CD14-positive monocyte (primary cell): ENCODE data around the gene MBP. TPM values are rescaled to one million over a fixed set of nuclear protein-coding genes. Genes with fewer than 3 reads are reported as not detected.

Experiments used
- DNase-seq, 3 donors: peaks; one replicate each; pipeline ENCODE4 v3.0.0-alpha.2; 2011 to 2022
- H2AFZ ChIP-seq: 2 replicates; pipeline ENCODE4 v1.6.0; 2012; ENCODE audit warnings: mild to moderate bottlenecking, low read depth, low read length, inconsistent platforms; ENCODE audit not compliant: insufficient read depth, poor library complexity, severe bottlenecking
- H3K27ac ChIP-seq, 2 donors: 1 replicate in 1 of 2; 2 replicates in 1 of 2; pipeline ENCODE4 v1.5.1; 2012 to 2013; ENCODE audit warnings: low read length in 2 of 2, control low read depth in 1 of 2, inconsistent platforms in 1 of 2, low read depth in 1 of 2, mild to moderate bottlenecking in 1 of 2
- H3K27me3 ChIP-seq, 2 donors: one replicate each; pipeline versions ENCODE4 v1.6.0 to v1.6.1; 2011 to 2013; ENCODE audit warnings: low read length in 2 of 2; ENCODE audit not compliant: control insufficient read depth in 2 of 2, insufficient read depth in 2 of 2
- H3K36me3 ChIP-seq, 2 donors: replicated peaks in 1 of 2; 1 replicate in 1 of 2; 2 replicates in 1 of 2; pipeline versions ENCODE4 v1.5.1 to v1.6.1; 2012 to 2013; ENCODE audit warnings: low read length in 2 of 2, control low read depth in 1 of 2, inconsistent platforms in 1 of 2, mild to moderate bottlenecking in 1 of 2; ENCODE audit not compliant: insufficient read depth in 2 of 2, control insufficient read depth in 1 of 2
- H3K4me1 ChIP-seq, 2 donors: 1 replicate in 1 of 2; 2 replicates in 1 of 2; pipeline versions ENCODE4 v1.5.1 to v1.6.1; 2012 to 2013; ENCODE audit warnings: low read length in 2 of 2, control low read depth in 1 of 2, inconsistent platforms in 1 of 2, mild to moderate bottlenecking in 1 of 2, moderate library complexity in 1 of 2; ENCODE audit not compliant: insufficient read depth in 2 of 2, control insufficient read depth in 1 of 2
- H3K4me2 ChIP-seq: replicated peaks from 2 replicates; pipeline ENCODE3; 2012; ENCODE audit warnings: low read length, moderate library complexity, mild to moderate bottlenecking; ENCODE audit not compliant: poor library complexity, severe bottlenecking; ENCODE audit errors: extremely low read depth
- H3K4me3 ChIP-seq, 3 experiments: fragments of 200-600 bp in 1 of 3; sonication (generic) in 1 of 3; replicated peaks in 1 of 3; 1 replicate in 2 of 3; 2 replicates in 1 of 3; pipeline ENCODE4 v1.5.1; 2011 to 2013; ENCODE audit warnings: low read length in 3 of 3, mild to moderate bottlenecking in 3 of 3, control low read depth in 2 of 3, low read depth in 2 of 3, inconsistent platforms in 1 of 3, moderate library complexity in 1 of 3
- H3K79me2 ChIP-seq: 2 replicates; pipeline ENCODE4 v1.6.0; 2012; ENCODE audit warnings: mild to moderate bottlenecking, control low read depth, inconsistent platforms, low read length, moderate library complexity; ENCODE audit not compliant: insufficient read depth
- H3K9ac ChIP-seq: 2 replicates; pipeline ENCODE4 v1.6.0; 2017; ENCODE audit warnings: low read length, mild to moderate bottlenecking; ENCODE audit not compliant: insufficient read depth, poor library complexity, severe bottlenecking
- H3K9me3 ChIP-seq, 2 donors: replicated peaks in 1 of 2; 1 replicate in 1 of 2; 2 replicates in 1 of 2; pipeline versions ENCODE4 v1.5.1 to v1.6.1; 2012 to 2013; ENCODE audit warnings: low read length in 2 of 2, control low read depth in 1 of 2; ENCODE audit not compliant: control insufficient read depth in 1 of 2, insufficient read depth in 1 of 2
- H4K20me1 ChIP-seq: 2 replicates; pipeline ENCODE4 v1.6.0; 2012; ENCODE audit warnings: mild to moderate bottlenecking, low read length, control low read depth, moderate library complexity; ENCODE audit not compliant: insufficient read depth
- H3K27ac Mint-ChIP-seq, 7 donors: one replicate each; pipeline ENCODE4 v1.8.0; 2020; ENCODE audit warnings: mild to moderate bottlenecking in 7 of 7, mixed read lengths in 7 of 7, moderate library complexity in 6 of 7, inconsistent platforms in 2 of 7
- H3K27me3 Mint-ChIP-seq, 3 donors: one replicate each; pipeline ENCODE4 v1.8.0; 2021 to 2022; ENCODE audit warnings: low read depth in 3 of 3, mild to moderate bottlenecking in 3 of 3, mixed read lengths in 3 of 3, moderate library complexity in 3 of 3, inconsistent platforms in 1 of 3
- H3K36me3 Mint-ChIP-seq, 2 donors: one replicate each; pipeline ENCODE4 v1.8.0; 2020; ENCODE audit warnings: mixed read lengths in 2 of 2, inconsistent platforms in 1 of 2, mild to moderate bottlenecking in 1 of 2
- H3K4me1 Mint-ChIP-seq: one replicate; pipeline ENCODE4 v1.8.0; 2020; ENCODE audit warnings: mild to moderate bottlenecking, mixed read lengths
- H3K4me3 Mint-ChIP-seq, 2 donors: one replicate each; pipeline ENCODE4 v1.8.0; 2020; ENCODE audit warnings: mild to moderate bottlenecking in 2 of 2, mixed read lengths in 2 of 2, moderate library complexity in 1 of 2
- H3K9me3 Mint-ChIP-seq, 7 donors: one replicate each; pipeline ENCODE4 v1.8.0; 2020 to 2022; ENCODE audit warnings: mixed read lengths in 7 of 7, mild to moderate bottlenecking in 6 of 7, moderate library complexity in 6 of 7, inconsistent platforms in 2 of 7
- CTCF ChIP-seq: fragments of 200-600 bp; IDR thresholded peaks from one replicate; pipeline ENCODE4 v1.8.0; 2022; ENCODE audit warnings: antibody characterized with exemption, mild to moderate bottlenecking
- WGBS: methylation state at CpG from one replicate; pipeline ENCODE4 v1.1.5; 2013; ENCODE audit warnings: missing lambda C conversion rate; ENCODE audit not compliant: insufficient coverage; 5-methylcytosine and 5-hydroxymethylcytosine counted together
- intact Hi-C, 2 donors: fragments of 100-400 bp; cut with micrococcal nuclease; formaldehyde crosslinking; loops; one replicate each; pipeline versions ENCODE4 v1.15.0 to v1.15.1; 2023
- polyA plus RNA-seq, 3 donors: library from polyadenylated mRNA; depleted of rRNA in 1 of 3; unstranded in 2 of 3; stranded (reverse) in 1 of 3; fragments of 300-500 nt in 2 of 3; fragments of >200 nt in 1 of 3; fragmentation: Illumina TruSeq in 2 of 3; gene quantifications; 1 replicate in 2 of 3; 2 replicates in 1 of 3; pipeline ENCODE4 v1.2.3, GENCODE V29; 2012 to 2021

MBP gene
- polyA plus RNA-seq, 3 donors, result 47.7 to 81.0 (median 50.4) TPM

- H3K79me2 ChIP-seq, result peaks cover 99% of the 10 kb centered on the region
- H3K4me2 ChIP-seq, result no peak overlapping the region
- no peak for DNase-seq
- Mint-ChIP-seq H3K4me3 (no peak overlapping the region), H3K4me1 (peaks cover 32% of the 10 kb centered on the region), H3K27me3 (peaks cover 0 to 3% (median 0%) of the 10 kb centered on the region in 3 donors), H3K9me3 (no peaks in the 10 kb centered on the region), H3K36me3 (peaks cover 74 to 83% of the 10 kb centered on the region in 2 donors), H3K27ac (peak overlapping the region in 6 of 7 donors; percentile 4 to 84 (median 72))
- H3K27me3 ChIP-seq, result no peaks in the 10 kb centered on the region
- H4K20me1 ChIP-seq, result peaks cover 5% of the 10 kb centered on the region
- intact Hi-C loops, result no loop called here
- peaks cover 29 to 81% of the 10 kb centered on the region in 2 donors for H3K36me3 ChIP-seq
- no peak overlapping the region for H2AFZ ChIP-seq
- H3K9me3 ChIP-seq, result no peaks in the 10 kb centered on the region
- H3K4me1 ChIP-seq, result peaks cover 30 to 31% of the 10 kb centered on the region in 2 donors
- no peak for TF ChIP-seq CTCF
- H3K27ac ChIP-seq, result peak overlapping the region in 1 of 2 donors; percentile 56
- no peak overlapping the region for H3K4me3 ChIP-seq
- 97% methylated on average over 37 of the region's 48 CpGs for WGBS
- H3K9ac ChIP-seq, result no peak overlapping the region
Observed at GRCh38 chr18:77092104-77093066, 40.2 kb downstream of the MBP start.

GRCh38 chr18:77091366-77091765 lies 41.2 kb downstream of the MBP start:
- Histone ChIP-seq H3K79me2 (peaks cover 99% of the 10 kb centered on the region), H3K9me3 (no peaks in the 10 kb centered on the region), H3K36me3 (peaks cover 21 to 80% of the 10 kb centered on the region in 2 donors), H3K9ac (no peak overlapping the region), H4K20me1 (peaks cover 5% of the 10 kb centered on the region), H3K27me3 (no peaks in the 10 kb centered on the region), H3K4me2 (no peak overlapping the region), H2AFZ (no peak overlapping the region), H3K4me1 (peaks cover 23 to 29% of the 10 kb centered on the region in 2 donors), H3K4me3 (no peak overlapping the region), H3K27ac (no peak overlapping the region)
- Mint-ChIP-seq H3K4me1 (peaks cover 31% of the 10 kb centered on the region), H3K27ac (peak overlapping the region in 1 of 7 donors; percentile 15), H3K36me3 (peaks cover 73 to 81% of the 10 kb centered on the region in 2 donors), H3K9me3 (no peaks in the 10 kb centered on the region), H3K27me3 (peaks cover 0 to 3% (median 0%) of the 10 kb centered on the region in 3 donors), H3K4me3 (no peak overlapping the region)
- intact Hi-C loops, result no loop called here
- no peak for TF ChIP-seq CTCF
- no peak for DNase-seq
- WGBS, result 97% methylated on average over 5 of the region's 5 CpGs
